ENCODE results near the gene P2RX2. TPM values are rescaled to one million over a fixed set of nuclear protein-coding genes. Genes with fewer than 3 reads are reported as not detected.

The P2RX2 gene
- total RNA-seq, 2 donors from 2014 or later = 0.24 TPM; not detected in 1

- Histone ChIP-seq H3K36me3 (no peaks in the 10 kb centered on the region), H3K9me3 (no peaks in the 10 kb centered on the region), H3K4me1 (no peaks in the 10 kb centered on the region), H3K27ac (no peak overlapping the region), H3K9ac (ENCODE audit: low read depth in 2 of 2, low read length in 2 of 2) (no peak overlapping the region), H3K27me3 (no peaks in the 10 kb centered on the region), H3K4me3 (no peak overlapping the region)
- intact Hi-C loops (cut with DNase I) = no loop called here
- TF ChIP-seq CTCF (IDR thresholded peaks at IDR 0.05) = no peak
- DNase-seq = no peak
Observed at GRCh38 chr12:132661972-132662371, 43.4 kb downstream of the P2RX2 start.

GRCh38 chr12:132662901-132663755 is 44.6 kb downstream of the P2RX2 start:
- H3K4me1 ChIP-seq = no peaks in the 10 kb centered on the region
- no peak overlapping the region for H3K27ac ChIP-seq
- H3K9me3 ChIP-seq = no peaks in the 10 kb centered on the region
- no peak overlapping the region for H3K4me3 ChIP-seq
- TF ChIP-seq CTCF (IDR thresholded peaks at IDR 0.05) = no peak
- H3K36me3 ChIP-seq = peaks cover 4% of the 10 kb centered on the region
- intact Hi-C loops (cut with DNase I) = no loop called here
- H3K27me3 ChIP-seq = no peaks in the 10 kb centered on the region
- DNase-seq = no peak
- H3K9ac ChIP-seq (ENCODE audit: low read depth in 2 of 2, low read length in 2 of 2) = no peak overlapping the region

GRCh38 chr12:132664206-132665148 is 45.9 kb downstream of the P2RX2 start:
- Histone ChIP-seq H3K4me3 (no peak overlapping the region), H3K27me3 (no peaks in the 10 kb centered on the region), H3K36me3 (peaks cover 4% of the 10 kb centered on the region), H3K4me1 (no peaks in the 10 kb centered on the region), H3K9me3 (no peaks in the 10 kb centered on the region), H3K9ac (ENCODE audit: low read depth in 2 of 2, low read length in 2 of 2) (no peak overlapping the region), H3K27ac (no peak overlapping the region)
- TF ChIP-seq CTCF (IDR thresholded peaks at IDR 0.05) = no peak
- intact Hi-C loops (cut with DNase I) = no loop called here
- DNase-seq = no peak

- Histone ChIP-seq H3K36me3 (peaks cover 4% of the 10 kb centered on the region), H3K4me1 (no peaks in the 10 kb centered on the region), H3K27ac (no peak overlapping the region), H3K27me3 (no peaks in the 10 kb centered on the region), H3K4me3 (no peak overlapping the region), H3K9me3 (no peaks in the 10 kb centered on the region), H3K9ac (ENCODE audit: low read depth in 2 of 2, low read length in 2 of 2) (no peak overlapping the region)
- TF ChIP-seq CTCF (IDR thresholded peaks at IDR 0.05) = no peak
- intact Hi-C loops (cut with DNase I) = no loop called here
- no peak for DNase-seq
Observed at GRCh38 chr12:132665149-132665491, 46.5 kb downstream of the P2RX2 start.

- intact Hi-C loops (cut with DNase I) = no loop called here
- DNase-seq = no peak
- Histone ChIP-seq H3K27ac (no peak overlapping the region), H3K9me3 (no peaks in the 10 kb centered on the region), H3K36me3 (peaks cover 4% of the 10 kb centered on the region), H3K4me3 (no peak overlapping the region), H3K27me3 (no peaks in the 10 kb centered on the region), H3K4me1 (no peaks in the 10 kb centered on the region), H3K9ac (ENCODE audit: low read depth in 2 of 2, low read length in 2 of 2) (no peak overlapping the region)
- TF ChIP-seq CTCF (IDR thresholded peaks at IDR 0.05) = no peak
Observed at GRCh38 chr12:132665794-132666193, 47.2 kb downstream of the P2RX2 start.
